IMR-90 (cell line): ENCODE measurements around the gene ZNF763. TPM values are rescaled to one million over a fixed set of nuclear protein-coding genes. Genes with fewer than 3 reads are reported as not detected.

Source experiments
- ATAC-seq: fragments of 200-7000 bp; cut with Tn5 transposase; 2 replicates; pipeline ENCODE4 v1.9.1; 2020; ENCODE audit warnings: low read depth, mild to moderate bottlenecking, moderate library complexity
- BruUV-seq: library from RNA; stranded (reverse); fragments of 400-500 nt; replicated peaks from 2 replicates; lab custom pipeline; 2021; lab: Mats Ljungman, UMichigan
- CTCF ChIA-PET: fragments of 300-600 bp; formaldehyde crosslinking; extraction: SDS; loops from one replicate; lab custom pipeline; 2021; ENCODE audit warnings: antibody characterized with exemption; lab: Yijun Ruan, JAX
- POLR2A ChIA-PET: fragments of 300-600 bp; sonication (Branson Sonifier 250); formaldehyde crosslinking; loops from one replicate; lab custom pipeline; 2022; ENCODE audit warnings: antibody characterized with exemption; ENCODE audit not compliant: unreplicated experiment; lab: Charles Lee
- DNase-seq: peaks from one replicate; pipeline ENCODE4 v3.0.0; 2013
- H2AFZ ChIP-seq: replicated peaks from 2 replicates; pipeline ENCODE3; 2013; ENCODE audit warnings: low read length, mild to moderate bottlenecking; ENCODE audit not compliant: poor library complexity
- H2AK5ac ChIP-seq: 2 replicates; pipeline ENCODE4 v1.6.1; 2013; ENCODE audit warnings: low read depth, low read length, inconsistent platforms
- H2AK9ac ChIP-seq: replicated peaks from 2 replicates; pipeline ENCODE3; 2013; ENCODE audit warnings: mild to moderate bottlenecking, low read depth, low read length, moderate library complexity; ENCODE audit not compliant: poor library complexity
- H2BK120ac ChIP-seq: 2 replicates; pipeline ENCODE4 v1.6.1; 2013; ENCODE audit warnings: low read depth, low read length, inconsistent platforms
- H2BK15ac ChIP-seq: 3 replicates; pipeline ENCODE4 v1.6.1; 2013; ENCODE audit warnings: low read depth, low read length, inconsistent platforms
- H2BK20ac ChIP-seq: 2 replicates; pipeline ENCODE4 v1.6.1; 2013; ENCODE audit warnings: low read depth, mild to moderate bottlenecking, inconsistent platforms, low read length, moderate library complexity
- H2BK5ac ChIP-seq: 2 replicates; pipeline ENCODE4 v1.6.1; 2013; ENCODE audit warnings: mild to moderate bottlenecking, low read depth, low read length, inconsistent platforms; ENCODE audit not compliant: poor library complexity, severe bottlenecking
- H3K14ac ChIP-seq: replicated peaks from 2 replicates; pipeline ENCODE4 v1.6.1; 2013; ENCODE audit warnings: low read depth, low read length, inconsistent platforms
- H3K18ac ChIP-seq: 2 replicates; pipeline ENCODE4 v1.6.1; 2013; ENCODE audit warnings: low read depth, low read length, control low read depth
- H3K23ac ChIP-seq: 2 replicates; pipeline ENCODE4 v1.6.1; 2013; ENCODE audit warnings: low read depth, low read length, inconsistent platforms
- H3K27ac ChIP-seq: 2 replicates; pipeline ENCODE4 v1.5.1; 2013; ENCODE audit warnings: mild to moderate bottlenecking, control low read depth, low read length; ENCODE audit not compliant: insufficient read depth
- H3K27me3 ChIP-seq: 2 replicates; pipeline ENCODE4 v1.6.1; 2013; ENCODE audit warnings: low read length; ENCODE audit not compliant: control insufficient read depth, insufficient read depth
- H3K36me3 ChIP-seq: 2 replicates; pipeline ENCODE4 v1.6.1; 2013; ENCODE audit warnings: low read length, mixed read lengths; ENCODE audit not compliant: control insufficient read depth, insufficient read depth
- H3K4ac ChIP-seq: 2 replicates; pipeline ENCODE4 v1.6.1; 2013; ENCODE audit warnings: low read depth, low read length, inconsistent platforms
- H3K4me1 ChIP-seq: 2 replicates; pipeline ENCODE4 v1.6.1; 2013; ENCODE audit warnings: low read length, mixed read lengths; ENCODE audit not compliant: control insufficient read depth, insufficient read depth
- H3K4me2 ChIP-seq: 2 replicates; pipeline ENCODE4 v1.6.1; 2013; ENCODE audit warnings: low read depth, mild to moderate bottlenecking, control low read depth, low read length, moderate library complexity
- H3K4me3 ChIP-seq: 2 replicates; pipeline ENCODE4 v1.5.1; 2013; ENCODE audit warnings: low read depth, mild to moderate bottlenecking, control low read depth, low read length, moderate library complexity; ENCODE audit not compliant: insufficient read depth
- H3K56ac ChIP-seq: 2 replicates; pipeline ENCODE4 v1.6.1; 2013; ENCODE audit warnings: low read length, inconsistent platforms; ENCODE audit not compliant: insufficient read depth; ENCODE audit errors: extremely low read depth
- H3K79me1 ChIP-seq, 2 experiments: 2 replicates each; pipeline ENCODE4 v1.6.1; 2013; ENCODE audit warnings: low read length in 2 of 2, inconsistent platforms in 1 of 2, low read depth in 1 of 2
- H3K9ac ChIP-seq: 2 replicates; pipeline ENCODE4 v1.6.1; 2013; ENCODE audit warnings: low read depth, low read length, control low read depth
- H3K9me1 ChIP-seq: 2 replicates; pipeline ENCODE4 v1.6.1; 2013; ENCODE audit warnings: low read length, inconsistent platforms; ENCODE audit not compliant: insufficient read depth
- H3K9me3 ChIP-seq: 2 replicates; pipeline ENCODE4 v1.6.1; 2013; ENCODE audit warnings: low read length; ENCODE audit not compliant: control insufficient read depth, insufficient read depth
- H4K20me1 ChIP-seq: 2 replicates; pipeline ENCODE4 v1.6.1; 2013; ENCODE audit warnings: low read length, inconsistent platforms; ENCODE audit not compliant: insufficient read depth
- H4K5ac ChIP-seq: 2 replicates; pipeline ENCODE4 v1.6.1; 2013; ENCODE audit warnings: mild to moderate bottlenecking, low read depth, low read length, control low read depth
- H4K8ac ChIP-seq, 2 experiments: 2 replicates each; pipeline ENCODE4 v1.6.1; 2013; ENCODE audit warnings: low read depth in 2 of 2, low read length in 2 of 2, control low read depth in 1 of 2, inconsistent platforms in 1 of 2
- H4K91ac ChIP-seq: 2 replicates; pipeline ENCODE4 v1.6.1; 2013; ENCODE audit warnings: low read depth, low read length, inconsistent platforms; ENCODE audit not compliant: insufficient read depth
- BHLHE40 ChIP-seq: fragments of 150-350 bp; IDR thresholded peaks from 2 replicates; pipeline ENCODE4 v1.6.1; 2016; ENCODE audit warnings: mild to moderate bottlenecking, low read depth, low read length
- ELK1 ChIP-seq: fragments of 150-350 bp; IDR thresholded peaks from 2 replicates; pipeline ENCODE4 v1.6.1; 2016; ENCODE audit warnings: low read depth, mild to moderate bottlenecking, low read length, moderate library complexity, borderline replicate concordance
- MAFK ChIP-seq: IDR thresholded peaks from 2 replicates; pipeline ENCODE4 v1.6.1; 2012; ENCODE audit warnings: low read depth, low read length, improper control_type of control experiment
- MAZ ChIP-seq: IDR thresholded peaks from 2 replicates; pipeline ENCODE4 v1.6.1; 2012; ENCODE audit warnings: low read depth, mild to moderate bottlenecking, low read length, improper control_type of control experiment, moderate library complexity, borderline replicate concordance
- MXI1 ChIP-seq: IDR thresholded peaks from 2 replicates; pipeline ENCODE4 v1.6.1; 2012; ENCODE audit warnings: low read depth, mild to moderate bottlenecking, low read length, moderate library complexity, borderline replicate concordance
- NFE2L2 ChIP-seq: fragments of 150-350 bp; IDR thresholded peaks from 2 replicates; pipeline ENCODE4 v1.6.1; 2016; ENCODE audit warnings: low read depth, mild to moderate bottlenecking, low read length
- POLR2A ChIP-seq: IDR thresholded peaks from 2 replicates; pipeline ENCODE4 v1.6.1; 2012; ENCODE audit warnings: mild to moderate bottlenecking, low read depth, low read length
- RAD21 ChIP-seq: IDR thresholded peaks from 2 replicates; pipeline ENCODE4 v1.6.1; 2012; ENCODE audit warnings: low read length, improper control_type of control experiment
- RCOR1 ChIP-seq: IDR thresholded peaks from 2 replicates; pipeline ENCODE4 v1.6.1; 2012; ENCODE audit warnings: mild to moderate bottlenecking, low read length, improper control_type of control experiment; ENCODE audit not compliant: insufficient replicate concordance
- RFX5 ChIP-seq: IDR thresholded peaks from 2 replicates; pipeline ENCODE4 v1.8.0; 2012; ENCODE audit warnings: low read depth, mild to moderate bottlenecking, low read length, moderate library complexity
- SMC3 ChIP-seq: fragments of 150-350 bp; IDR thresholded peaks from 2 replicates; pipeline ENCODE4 v1.6.1; 2016; ENCODE audit warnings: low read depth, mild to moderate bottlenecking, antibody characterized with exemption, low read length, moderate library complexity
- WGBS, 2 experiments: methylation state at CpG; one replicate each; pipeline versions ENCODE4 v1.1.5 to v1.1.7; 2013; ENCODE audit warnings: missing lambda C conversion rate in 2 of 2; ENCODE audit not compliant: insufficient read length in 1 of 2; ENCODE audit errors: extremely low coverage in 2 of 2; 5-methylcytosine and 5-hydroxymethylcytosine counted together
- dilution Hi-C: fragments of 300-500 bp; cut with HindIII; formaldehyde crosslinking; loops from one replicate; pipeline ENCODE4 v1.14.3; 2018; ENCODE audit warnings: low sequenced_read_pairs; ENCODE audit not compliant: unreplicated experiment
- in situ Hi-C: fragments of 300-500 bp; cut with MboI; formaldehyde crosslinking; loops from 3 replicates; pipeline ENCODE4 v1.14.3; 2019; ENCODE audit warnings: low sequenced_read_pairs, inconsistent platforms, mixed read lengths
- intact Hi-C: fragments of 100-400 bp; cut with micrococcal nuclease; formaldehyde crosslinking; loops from 2 replicates; pipeline ENCODE4 v1.10.0; 2022
- polyA plus RNA-seq, 3 experiments: library from polyadenylated mRNA; depleted of rRNA; stranded (reverse); fragments of >200 nt; gene quantifications; 2 replicates each; pipeline ENCODE4 v1.2.3, GENCODE V29; 2012; ENCODE audit warnings: low replicate concordance in 1 of 3
- total RNA-seq: library from RNA; depleted of rRNA; stranded (reverse); fragments of >200 nt; gene quantifications from 2 replicates; pipeline ENCODE4 v1.2.3, GENCODE V29; 2012
- TF ChIP-seq, protein P1 (sequence below): fragments of 150-350 bp; IDR thresholded peaks from 2 replicates; pipeline ENCODE4 v1.6.1; 2017; ENCODE audit warnings: mild to moderate bottlenecking, antibody characterized with exemption, low read length, low read depth

Gene ZNF763
- total and polyA plus RNA-seq, 2 of the 4 experiments (the other 2 are of a cell fraction) = 0.90 to 0.94 TPM

- Histone ChIP-seq H3K9me1 (no peaks in the 10 kb centered on the region), H3K56ac (no peak overlapping the region), H3K36me3 (no peaks in the 10 kb centered on the region), H4K5ac (no peak overlapping the region), H2BK120ac (no peak overlapping the region), H3K9ac (no peak overlapping the region), H3K18ac (no peak overlapping the region), H3K79me1 (no peaks in the 10 kb centered on the region), H3K27ac (no peak overlapping the region), H3K23ac (no peak overlapping the region), H2AK9ac (no peak overlapping the region), H3K4me2 (no peak overlapping the region), H4K8ac (no peak overlapping the region), H3K14ac (no peak overlapping the region), H2BK5ac (no peak overlapping the region), H2AFZ (no peak overlapping the region), H3K27me3 (no peaks in the 10 kb centered on the region), H2AK5ac (no peak overlapping the region), H3K9me3 (peaks cover 2% of the 10 kb centered on the region; the same call in 1 of the 2 replicates), H3K4me1 (no peaks in the 10 kb centered on the region), H3K4me3 (no peak overlapping the region), H4K91ac (no peak overlapping the region), H4K20me1 (no peaks in the 10 kb centered on the region), H2BK15ac (no peak overlapping the region), H2BK20ac (no peak overlapping the region), H3K4ac (no peak overlapping the region)
- TF ChIP-seq MAZ = no peak
- no peak for TF ChIP-seq RAD21
- no peak for TF ChIP-seq ELK1
- TF ChIP-seq BHLHE40 = no peak
- no peak for TF ChIP-seq NFE2L2
- TF ChIP-seq MXI1 = no peak
- no peak for TF ChIP-seq POLR2A
- TF ChIP-seq SMC3 = no peak
- TF ChIP-seq RFX5 = no peak
- no peak for TF ChIP-seq RCOR1
- TF ChIP-seq, protein P1, sequence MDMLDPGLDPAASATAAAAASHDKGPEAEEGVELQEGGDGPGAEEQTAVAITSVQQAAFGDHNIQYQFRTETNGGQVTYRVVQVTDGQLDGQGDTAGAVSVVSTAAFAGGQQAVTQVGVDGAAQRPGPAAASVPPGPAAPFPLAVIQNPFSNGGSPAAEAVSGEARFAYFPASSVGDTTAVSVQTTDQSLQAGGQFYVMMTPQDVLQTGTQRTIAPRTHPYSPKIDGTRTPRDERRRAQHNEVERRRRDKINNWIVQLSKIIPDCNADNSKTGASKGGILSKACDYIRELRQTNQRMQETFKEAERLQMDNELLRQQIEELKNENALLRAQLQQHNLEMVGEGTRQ = no peak
- TF ChIP-seq MAFK = no peak
- POLR2A ChIA-PET = no interaction called here
- CTCF ChIA-PET = no interaction called here
- in situ Hi-C loops = no loop called here
- no TSS peak for BruUV-seq
- dilution Hi-C loops = no loop called here
- intact Hi-C loops = no loop called here
- no CpG with 5 or more reads among the region's 1 CpG for WGBS, 2 experiments
- DNase-seq (no peak), ATAC-seq (no peak)
These were observed 5.3 kb downstream of the ZNF763 start for GRCh38 chr19:11970174-11970573.
